ENCODE measurements around the gene TXNL1. TPM values are rescaled to one million over a fixed set of nuclear protein-coding genes. Genes with fewer than 3 reads are reported as not detected.
A peak's percentile ranks its signal among the peaks of the same experiment; 100 is the strongest.
"Not testable (repeated sequence)": the region's sequence is repeated elsewhere in the genome, so short reads cannot be mapped to it uniquely, and the experiment has no call there.

TXNL1 gene
- total RNA-seq, 2 experiments from 2014 or later = 50.2 to 55.5 TPM

DNA sequence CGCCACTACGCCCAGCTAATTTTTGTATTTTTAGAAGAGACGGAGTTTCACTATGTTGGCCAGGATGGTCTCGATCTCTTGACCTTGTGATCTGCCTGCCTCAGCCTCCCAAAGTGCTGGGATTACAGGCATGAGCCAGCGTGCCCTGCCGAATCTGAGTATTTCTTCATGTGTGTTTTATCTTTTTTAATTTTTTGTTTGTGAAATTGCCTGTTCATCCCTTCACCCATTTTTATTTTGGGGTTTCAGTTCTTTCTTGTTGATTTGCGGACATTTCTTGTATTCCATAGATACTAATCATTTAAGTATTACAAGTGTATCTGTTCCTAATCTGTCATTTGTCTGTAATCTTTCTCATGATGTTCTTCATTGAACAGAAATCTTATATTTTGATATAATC is 15.9 kb upstream of the TXNL1 start:
- H3K36me3 Mint-ChIP-seq (ENCODE audit: low read depth); POLR2A ChIA-PET; H3K27me3 Mint-ChIP-seq; DNase-seq; H3K27ac Mint-ChIP-seq; H3K4me3 Mint-ChIP-seq; H3K9me3 Mint-ChIP-seq; CTCF ChIA-PET: not testable (repeated sequence)
- H3K4me1 Mint-ChIP-seq = peaks cover 44% of the 10 kb centered on the region

DNA sequence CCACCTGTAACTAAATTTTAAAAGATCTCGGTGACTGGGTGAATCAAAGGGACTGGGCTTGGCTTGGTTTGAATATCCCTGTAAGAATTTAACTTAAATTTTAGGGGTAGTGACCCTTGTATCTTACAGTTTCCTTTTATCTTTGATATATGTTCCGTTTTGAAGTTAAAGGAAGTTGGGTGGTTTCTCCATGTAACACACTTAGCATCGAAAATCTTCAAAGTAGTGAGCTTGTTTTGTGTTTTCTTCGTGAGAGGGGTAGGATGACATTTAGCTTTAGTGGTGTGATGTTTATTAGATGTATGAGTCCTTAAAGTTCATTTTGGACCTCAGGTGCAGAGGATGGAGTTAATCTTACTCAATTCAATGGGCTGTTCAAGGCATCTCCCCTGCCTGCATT is 14.4 kb upstream of the TXNL1 start:
- peaks cover 5% of the 10 kb centered on the region for H3K36me3 Mint-ChIP-seq (ENCODE audit: low read depth)
- no peaks in the 10 kb centered on the region for H3K9me3 Mint-ChIP-seq
- H3K4me3 Mint-ChIP-seq = peak overlapping the region; percentile 72
- ChIA-PET POLR2A (interaction anchor here (1.6 to 3.8 kb wide), 3 partner anchors 12 to 933 kb away, joined by 3 to 114 read pairs (median 6); partner anchors contain the start of genes FECH and TXNL1), CTCF (interaction anchor here (4.5 kb wide), 1 partner anchor 13 kb away, joined by 35 read pairs; the partner anchor contains the start of gene TXNL1)
- peaks cover 53% of the 10 kb centered on the region for H3K4me1 Mint-ChIP-seq
- peak overlapping the region; percentile 75 for H3K27ac Mint-ChIP-seq
- no peaks in the 10 kb centered on the region for H3K27me3 Mint-ChIP-seq
- no peak for DNase-seq

DNA sequence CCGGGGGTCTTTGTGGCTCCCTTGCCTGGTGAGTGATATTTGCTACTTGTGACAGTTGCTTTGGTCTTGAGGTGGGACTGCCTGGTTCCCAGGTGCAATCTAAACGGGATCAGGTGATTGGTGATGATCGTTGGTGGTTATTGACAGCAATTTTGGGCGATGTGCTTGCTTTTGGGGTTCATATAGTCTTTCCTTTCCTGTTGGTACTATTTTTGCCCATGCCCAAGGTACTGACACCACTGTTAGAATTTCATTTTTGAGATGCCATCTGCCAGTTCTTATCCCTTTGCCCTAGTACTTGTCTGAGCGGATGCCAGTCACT is 13.3 kb upstream of the TXNL1 start:
- POLR2A ChIA-PET = interaction anchor here (0.8 to 3.8 kb wide), 9 partner anchors 11 to 970 kb away, joined by 3 to 114 read pairs (median 6); partner anchors contain the start of genes FECH, NARS1 and TXNL1
- H3K27me3 Mint-ChIP-seq = no peaks in the 10 kb centered on the region
- peak overlapping the region; percentile 91 for H3K4me3 Mint-ChIP-seq
- H3K36me3 Mint-ChIP-seq (ENCODE audit: low read depth) = peaks cover 5% of the 10 kb centered on the region
- CTCF ChIA-PET = interaction anchor here (0.6 to 4.5 kb wide), 6 partner anchors 12 to 790 kb away, joined by 3 to 35 read pairs (median 8); partner anchors contain the start of gene TXNL1
- H3K9me3 Mint-ChIP-seq = no peaks in the 10 kb centered on the region
- H3K4me1 Mint-ChIP-seq = peaks cover 61% of the 10 kb centered on the region
- no peak for DNase-seq
- peak overlapping the region; percentile 95 for H3K27ac Mint-ChIP-seq

DNA sequence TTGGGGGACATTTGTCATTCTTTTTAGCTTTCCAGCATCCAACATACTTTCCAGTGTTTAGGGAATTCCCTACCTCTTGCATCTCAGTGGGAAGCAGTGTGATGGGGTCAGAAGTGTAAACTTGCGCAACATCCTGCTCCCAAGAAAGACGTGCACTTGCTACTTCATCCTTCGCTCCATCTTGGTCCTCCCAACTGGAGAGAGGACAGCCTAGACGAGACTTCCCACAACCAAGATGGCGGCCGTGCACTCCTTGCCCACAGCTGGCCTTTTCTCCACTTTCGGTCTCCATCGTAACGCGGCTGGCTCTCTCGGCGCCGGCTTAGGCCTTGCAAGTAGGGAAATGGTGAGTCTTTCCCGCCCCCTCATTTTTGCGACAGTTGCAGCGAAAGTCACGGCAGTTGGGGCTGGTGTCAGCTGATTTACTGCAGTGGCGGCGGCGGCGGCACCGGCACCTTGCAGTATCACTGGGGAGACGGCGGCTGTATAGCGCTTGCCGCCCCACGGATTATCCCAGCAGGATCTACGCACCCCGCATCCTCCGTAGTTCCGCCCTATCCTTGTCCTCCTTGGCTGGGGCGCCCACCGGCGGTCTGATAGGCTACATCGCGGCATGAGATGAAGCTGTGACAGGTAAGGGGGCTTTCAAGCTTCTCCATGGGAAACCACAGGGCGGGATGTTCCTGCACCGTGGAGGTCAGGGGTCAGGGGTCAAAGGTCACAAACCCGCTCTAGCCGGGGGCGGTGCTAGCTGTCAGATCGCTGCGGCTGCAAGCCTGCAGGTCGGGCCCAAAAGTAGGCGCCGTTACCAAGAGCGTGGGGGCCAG is 12.8 kb upstream of the TXNL1 start, which contains the start of gene WDR7:
TSS of gene WDR7 (plus strand) at position 416 of the 827 bp plus-strand sequence. CDS start 21,157 bp downstream, outside the sequence.
- peaks cover 5% of the 10 kb centered on the region for H3K36me3 Mint-ChIP-seq (ENCODE audit: low read depth)
- ChIA-PET CTCF (interaction anchor here (0.6 to 4.5 kb wide), 8 partner anchors 11 to 791 kb away, joined by 3 to 35 read pairs (median 5); partner anchors contain the start of gene TXNL1), POLR2A (interaction anchor here (0.8 to 3.8 kb wide), 10 partner anchors 11 to 971 kb away, joined by 3 to 114 read pairs (median 6); partner anchors contain the start of genes FECH, NARS1 and TXNL1)
- H3K27me3 Mint-ChIP-seq = no peaks in the 10 kb centered on the region
- H3K4me1 Mint-ChIP-seq = peaks cover 67% of the 10 kb centered on the region
- H3K27ac Mint-ChIP-seq = peak within 1 kb of the TSS; percentile 95
- peak; percentile 96 for DNase-seq
- peak within 1 kb of the TSS; percentile 91 for H3K4me3 Mint-ChIP-seq
- H3K9me3 Mint-ChIP-seq = no peaks in the 10 kb centered on the region

DNA sequence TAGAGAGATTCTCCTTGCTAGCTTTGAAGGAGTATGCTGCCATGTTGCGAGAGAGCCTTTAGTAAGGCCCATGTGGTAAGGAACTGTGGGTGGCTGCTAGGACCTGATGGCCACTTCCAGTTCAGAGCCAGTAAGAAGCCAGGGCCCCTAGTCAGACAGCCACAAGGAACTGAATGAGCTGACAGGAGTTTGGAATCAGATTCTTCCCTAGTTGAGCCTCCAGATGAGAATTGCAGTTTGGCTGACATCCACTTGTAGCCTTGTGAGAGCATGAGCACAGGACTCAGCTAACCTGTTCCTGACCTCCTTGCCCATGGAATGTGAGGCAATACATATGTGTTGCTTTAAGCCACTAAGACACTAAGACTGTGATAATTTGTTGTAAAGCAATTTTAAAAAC is 11.6 kb upstream of the TXNL1 start:
- Mint-ChIP-seq H3K36me3 (ENCODE audit: low read depth) (peaks cover 5% of the 10 kb centered on the region), H3K27me3 (no peaks in the 10 kb centered on the region), H3K4me1 (peaks cover 61% of the 10 kb centered on the region), H3K9me3 (no peaks in the 10 kb centered on the region), H3K27ac (no peak overlapping the region), H3K4me3 (no peak overlapping the region)
- ChIA-PET POLR2A (interaction anchor here (1.5 to 3.8 kb wide), 3 partner anchors 9 to 51 kb away, joined by 5 to 114 read pairs (median 6); partner anchors contain the start of gene TXNL1), CTCF (interaction anchor here (4.5 kb wide), 1 partner anchor 10 kb away, joined by 35 read pairs; the partner anchor contains the start of gene TXNL1)
- no peak for DNase-seq

DNA sequence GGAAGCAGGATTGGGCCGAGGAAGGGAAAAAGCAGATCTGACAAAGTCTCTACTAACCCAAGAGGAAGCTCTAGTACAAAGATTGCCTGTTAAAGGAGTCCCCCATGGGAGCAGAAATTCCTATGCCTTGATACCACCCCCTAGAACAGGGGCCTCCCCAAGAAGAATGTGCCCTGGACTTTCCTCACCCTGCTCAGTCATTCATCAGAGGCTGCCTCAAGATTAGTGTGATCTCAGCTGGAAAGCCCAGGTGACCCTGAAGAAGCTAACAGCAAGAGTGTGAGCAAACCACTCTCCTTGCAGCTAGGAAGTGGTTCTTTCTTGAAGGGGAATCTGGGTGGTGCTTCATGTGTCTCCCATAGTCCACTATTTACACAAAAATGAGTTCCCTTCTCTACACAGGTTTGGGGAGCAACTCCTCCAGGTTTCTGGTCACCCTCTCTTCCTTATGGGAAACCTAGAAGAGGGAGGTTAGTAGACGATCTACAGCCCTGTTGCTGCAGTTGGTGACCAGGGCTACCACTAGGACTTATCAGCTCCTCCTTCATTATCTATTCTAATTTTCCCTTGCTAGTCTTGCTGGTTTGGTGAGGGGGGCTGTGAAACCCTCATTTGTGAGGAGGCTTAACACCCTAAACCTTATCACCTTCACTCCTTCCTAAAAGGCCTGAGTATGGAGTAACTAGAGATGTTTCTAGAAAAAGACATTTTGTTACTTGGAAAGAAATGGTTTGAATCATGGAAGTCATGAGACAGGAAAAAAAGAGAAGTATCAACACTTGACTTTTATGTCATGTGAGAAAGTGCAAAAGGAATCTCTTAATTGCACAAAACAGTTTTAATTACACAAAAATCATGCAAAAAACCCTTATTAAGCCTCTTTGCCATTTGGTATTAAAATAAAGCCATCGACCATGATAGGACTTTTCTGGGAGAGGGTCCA is 9.8 kb upstream of the TXNL1 start:
- POLR2A ChIA-PET = interaction anchor here (3.1 kb wide), 1 partner anchor 10 kb away, joined by 17 read pairs; the partner anchor contains the start of gene TXNL1
- Mint-ChIP-seq H3K4me3 (no peak overlapping the region), H3K4me1 (peaks cover 49% of the 10 kb centered on the region), H3K27ac (peak overlapping the region; percentile 14), H3K36me3 (ENCODE audit: low read depth) (peaks cover 5% of the 10 kb centered on the region), H3K9me3 (no peaks in the 10 kb centered on the region), H3K27me3 (no peaks in the 10 kb centered on the region)
- no peak for DNase-seq
- CTCF ChIA-PET = interaction anchor here (1.4 to 2.4 kb wide), 2 partner anchors 10 to 16 kb away, joined by 5 to 12 read pairs; partner anchors contain the start of gene TXNL1

DNA sequence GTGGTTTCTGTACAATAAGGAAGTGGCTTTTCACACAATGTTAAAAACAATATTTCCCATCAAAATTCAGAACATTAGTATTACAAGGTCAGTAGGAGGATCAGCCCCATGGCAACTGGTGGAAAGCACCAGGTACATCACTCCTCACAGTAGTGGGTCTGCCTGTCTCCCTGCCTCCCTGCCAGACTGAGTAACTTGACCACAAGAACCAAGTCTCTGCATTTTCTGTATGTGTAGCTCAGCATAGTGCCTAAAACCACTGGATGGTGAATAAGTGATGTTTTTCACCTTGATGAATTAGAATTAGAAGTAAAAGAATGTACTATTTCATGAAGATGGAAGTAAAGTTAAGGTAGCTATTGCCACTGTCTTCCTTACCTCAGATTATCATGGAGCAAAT is 8.7 kb upstream of the TXNL1 start:
- H3K27me3 Mint-ChIP-seq = no peaks in the 10 kb centered on the region

DNA sequence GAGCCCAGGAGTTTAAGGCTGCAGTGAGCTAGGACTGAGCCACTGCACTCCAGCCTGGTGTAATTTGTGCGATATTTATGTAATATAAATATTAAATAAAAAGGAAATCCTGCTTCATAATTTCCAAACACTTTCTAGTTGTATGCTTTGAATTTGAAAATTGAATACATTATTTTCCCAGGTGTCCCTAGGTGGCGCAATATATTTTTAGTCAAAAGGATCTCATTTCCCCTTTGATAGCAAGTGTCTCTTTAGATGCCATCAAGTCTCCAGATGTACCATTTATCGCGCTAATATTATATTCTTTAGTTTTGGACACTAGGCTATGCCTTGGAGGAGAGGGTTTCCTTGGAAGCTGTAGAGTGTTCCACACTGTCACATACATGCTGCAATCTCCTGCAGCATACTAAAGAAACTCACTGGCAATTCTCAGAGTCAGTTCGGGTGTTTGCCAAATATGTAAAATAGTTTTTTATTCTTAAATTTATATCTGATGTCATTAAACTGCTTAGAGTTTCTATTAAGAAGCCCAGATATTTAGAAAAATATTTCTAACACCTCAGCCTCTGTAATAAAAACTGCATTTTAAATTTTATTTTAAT is 7.1 kb upstream of the TXNL1 start:
- H3K4me3 Mint-ChIP-seq = no peak overlapping the region
- no peak overlapping the region for H3K27ac Mint-ChIP-seq
- peaks cover 2% of the 10 kb centered on the region for H3K36me3 Mint-ChIP-seq (ENCODE audit: low read depth)
- H3K27me3 Mint-ChIP-seq = no peaks in the 10 kb centered on the region
- peaks cover 37% of the 10 kb centered on the region for H3K4me1 Mint-ChIP-seq
- CTCF ChIA-PET = no interaction called here
- DNase-seq = no peak
- POLR2A ChIA-PET = no interaction called here
- no peaks in the 10 kb centered on the region for H3K9me3 Mint-ChIP-seq

More for the DNA sequence above, 8.7 kb upstream of the TXNL1 start:
- Mint-ChIP-seq H3K4me1 (peaks cover 43% of the 10 kb centered on the region), H3K9me3 (no peaks in the 10 kb centered on the region), H3K27ac (peak overlapping the region; percentile 58), H3K4me3 (peak overlapping the region; percentile 15), H3K36me3 (ENCODE audit: low read depth) (peaks cover 5% of the 10 kb centered on the region)
- ChIA-PET POLR2A (interaction anchor here (3.1 kb wide), 1 partner anchor 9 kb away, joined by 17 read pairs; the partner anchor contains the start of gene TXNL1), CTCF (interaction anchor here (0.7 to 2.4 kb wide), 7 partner anchors 9 to 912 kb away, joined by 3 to 12 read pairs (median 4); partner anchors contain the start of gene TXNL1)
- no peak for DNase-seq

DNA sequence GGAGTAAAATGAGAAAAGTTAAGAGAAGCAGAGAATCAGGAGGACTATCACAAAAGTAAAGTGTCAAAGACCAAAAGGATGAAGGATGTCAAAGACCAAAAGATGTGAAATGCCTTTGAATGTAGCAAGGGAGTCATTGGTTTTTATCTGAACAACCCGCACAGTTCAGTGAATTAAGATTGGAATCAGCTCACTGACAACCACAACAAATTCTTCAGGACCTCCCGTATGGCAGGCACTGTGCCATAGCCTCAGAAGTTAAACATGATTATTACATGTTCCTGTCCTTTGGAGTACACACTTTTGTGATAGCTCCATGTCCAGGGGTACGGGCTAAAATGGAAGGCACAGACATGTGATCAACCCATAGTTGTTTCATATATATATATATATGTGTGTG is 5.0 kb upstream of the TXNL1 start:
- H3K9me3 Mint-ChIP-seq = no peaks in the 10 kb centered on the region
- POLR2A ChIA-PET = interaction anchor here (6.9 kb wide), 1 partner anchor 8 kb away, joined by 114 read pairs; the partner anchor contains the start of gene WDR7

DNA sequence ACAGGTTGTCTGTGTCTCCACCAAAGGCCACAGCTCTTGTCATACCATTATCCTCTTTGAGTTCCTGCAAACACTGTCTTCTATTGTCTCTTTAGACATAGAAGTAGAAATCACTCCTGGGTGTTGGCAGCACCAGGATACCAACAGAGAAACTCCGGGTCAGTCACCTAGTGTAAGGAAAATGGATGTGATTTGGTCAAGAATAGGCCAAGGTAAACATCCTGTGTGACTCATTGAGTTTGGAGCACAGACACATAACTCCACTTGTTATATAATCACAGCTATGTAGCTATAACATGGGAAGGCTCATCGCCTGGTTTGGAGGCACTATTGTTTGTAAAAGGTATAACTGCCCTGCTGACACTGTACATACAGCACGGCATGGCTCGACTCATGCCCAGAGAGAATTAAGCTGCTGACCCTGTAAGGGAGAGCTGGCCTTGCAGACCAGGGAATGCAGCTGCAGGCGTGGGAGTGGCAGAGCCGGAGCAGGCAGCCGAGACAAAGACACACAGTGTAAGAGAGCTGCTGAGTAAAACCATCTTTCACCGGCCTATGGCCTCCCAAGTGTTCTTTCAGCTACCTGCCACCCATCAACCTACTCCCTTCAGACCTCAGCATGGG is 3.4 kb upstream of the TXNL1 start:
- H3K27ac Mint-ChIP-seq = no peak overlapping the region
- ChIA-PET POLR2A (interaction anchor here (6.9 kb wide), 1 partner anchor 10 kb away, joined by 114 read pairs; the partner anchor contains the start of gene WDR7), CTCF (interaction anchor here (0.7 to 6.3 kb wide), 2 partner anchors 9 to 10 kb away, joined by 3 to 35 read pairs; partner anchors contain the start of gene WDR7)
- H3K9me3 Mint-ChIP-seq = no peaks in the 10 kb centered on the region
- no peak overlapping the region for H3K4me3 Mint-ChIP-seq
- H3K27me3 Mint-ChIP-seq = no peaks in the 10 kb centered on the region
- peaks cover 11% of the 10 kb centered on the region for H3K36me3 Mint-ChIP-seq (ENCODE audit: low read depth)
- peaks cover 25% of the 10 kb centered on the region for H3K4me1 Mint-ChIP-seq
- no peak for DNase-seq

More for the DNA sequence above, 5.0 kb upstream of the TXNL1 start:
- Mint-ChIP-seq H3K27me3 (no peaks in the 10 kb centered on the region), H3K4me1 (peaks cover 33% of the 10 kb centered on the region), H3K4me3 (no peak overlapping the region), H3K27ac (no peak overlapping the region), H3K36me3 (ENCODE audit: low read depth) (peaks cover 10% of the 10 kb centered on the region)
- CTCF ChIA-PET = interaction anchor here (0.6 kb wide), 1 partner anchor 10 kb away, joined by 3 read pairs; no protein-coding TSS in a partner anchor
- DNase-seq = no peak

DNA sequence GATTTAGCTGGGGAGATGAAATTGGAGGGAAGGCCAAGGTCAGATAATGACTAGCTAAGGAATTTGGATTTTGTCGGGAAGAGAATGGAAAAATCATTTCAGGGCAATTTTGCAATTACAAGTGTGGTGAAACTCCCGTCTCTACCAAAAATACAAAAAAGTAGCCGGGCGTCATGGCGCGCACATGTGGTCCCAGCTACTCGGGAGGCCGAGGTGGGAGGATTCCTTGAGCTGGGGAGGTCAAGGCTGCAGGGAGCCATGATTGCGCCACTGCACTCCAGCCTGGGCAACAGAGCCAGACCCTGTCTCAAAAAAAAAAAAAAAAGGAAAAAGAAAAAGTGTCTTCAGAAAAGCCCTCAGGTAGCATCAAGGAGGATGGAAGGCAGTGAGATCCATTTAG is 1.2 kb upstream of the TXNL1 start:
- DNase-seq = no peak
- Mint-ChIP-seq H3K27ac (peak overlapping the region; percentile 97), H3K4me3 (peak overlapping the region; percentile 100), H3K4me1 (peaks cover 37% of the 10 kb centered on the region), H3K9me3 (no peaks in the 10 kb centered on the region), H3K27me3 (no peaks in the 10 kb centered on the region), H3K36me3 (ENCODE audit: low read depth) (peaks cover 19% of the 10 kb centered on the region)
- ChIA-PET CTCF (interaction anchor here (6.3 kb wide), 1 partner anchor 12 kb away, joined by 35 read pairs; the partner anchor contains the start of gene WDR7), POLR2A (interaction anchor here (0.7 to 6.9 kb wide), 4 partner anchors 8 to 79 kb away, joined by 3 to 114 read pairs (median 10); partner anchors contain the start of gene WDR7)
